GM21423 (cell line): ENCODE measurements around the gene PAX7.
"Not testable (repeated sequence)": the region's sequence is repeated elsewhere in the genome, so short reads cannot be mapped to it uniquely, and the experiment has no call there.

Source experiments
- ATAC-seq: cut with Tn5 transposase; IDR thresholded peaks from one replicate; pipeline ENCODE4 v1.9.1; 2021; ENCODE audit warnings: mild to moderate bottlenecking, moderate library complexity; ENCODE audit not compliant: unreplicated experiment

Gene PAX7

DNA sequence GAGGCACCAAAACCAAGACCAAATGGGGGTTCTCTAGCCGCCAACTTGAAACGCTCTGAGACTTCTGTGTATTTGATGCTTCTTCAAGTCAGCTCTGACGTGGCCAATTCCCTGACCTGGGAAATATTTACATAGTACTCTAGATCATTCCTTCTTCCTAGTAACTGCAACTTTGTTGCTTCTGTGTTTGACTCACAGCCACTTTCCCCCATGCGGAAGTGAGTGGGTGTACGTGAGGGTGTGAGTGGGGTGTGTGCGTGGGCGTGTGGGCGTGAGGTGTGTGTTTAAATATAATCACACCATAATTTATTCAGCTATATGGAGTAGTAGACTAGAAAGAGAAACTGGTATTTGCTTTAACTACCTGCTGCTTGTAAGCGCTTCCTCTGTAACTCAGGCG is 117.8 kb downstream of the PAX7 start:
- no peak for ATAC-seq

DNA sequence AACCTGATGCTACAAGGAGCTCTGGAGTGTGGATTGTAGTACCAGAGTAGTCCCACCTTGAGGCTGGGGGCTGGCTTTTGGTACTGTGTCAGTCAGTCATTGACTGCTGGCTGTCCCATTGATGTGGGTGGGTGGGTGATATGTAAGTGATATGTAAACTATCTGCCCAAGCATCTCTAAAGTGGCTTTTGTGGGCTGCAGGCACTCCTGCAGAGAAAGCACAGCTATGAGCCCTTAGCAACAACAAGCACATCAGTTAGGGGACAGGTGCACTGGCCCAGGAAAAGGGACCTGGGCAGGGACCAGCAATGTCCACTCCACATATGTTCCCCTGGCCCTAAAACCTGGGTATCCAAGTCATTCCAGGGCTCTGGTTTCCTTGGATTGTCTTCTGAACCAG is 118.9 kb downstream of the PAX7 start:
- ATAC-seq = no peak

DNA sequence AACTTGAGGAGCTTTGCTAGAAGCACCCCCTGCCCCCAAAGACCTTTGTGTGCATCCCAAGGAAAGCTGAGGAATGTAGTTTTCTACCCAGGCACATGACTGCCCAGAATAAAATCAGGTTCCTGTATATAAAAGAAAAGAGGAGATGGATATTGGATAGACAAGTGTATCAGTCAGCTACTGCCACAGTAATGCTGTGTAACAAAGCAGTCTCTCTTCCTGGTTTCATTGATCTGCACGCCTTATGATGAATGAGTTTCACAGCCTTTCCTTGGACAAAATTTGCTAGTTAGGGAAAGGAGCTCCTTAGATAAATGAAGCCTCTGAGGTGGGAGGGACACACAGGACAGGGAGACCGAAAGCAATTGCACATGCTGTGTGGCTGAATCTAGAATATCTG is 120.0 kb downstream of the PAX7 start:
- no peak for ATAC-seq

DNA sequence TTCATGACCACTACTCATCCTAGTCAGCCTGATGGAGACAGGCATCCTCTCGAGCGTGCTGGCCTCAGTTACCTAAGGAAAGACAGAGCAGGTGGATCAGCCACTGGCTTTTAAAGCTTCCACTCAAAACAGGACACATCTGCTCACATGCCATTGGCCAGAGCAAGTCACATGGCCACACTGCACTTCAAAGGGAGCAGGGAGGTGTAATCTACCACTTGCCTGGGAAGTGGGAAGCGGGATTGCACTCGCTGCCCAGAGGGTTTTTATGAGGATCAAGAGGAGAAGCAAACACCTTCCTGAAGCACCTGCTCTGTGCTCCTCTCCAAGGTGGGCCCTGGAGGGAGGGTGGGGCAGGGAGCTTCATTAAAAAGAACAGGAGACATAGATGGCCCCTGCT is 120.8 kb downstream of the PAX7 start:
- no peak for ATAC-seq

DNA sequence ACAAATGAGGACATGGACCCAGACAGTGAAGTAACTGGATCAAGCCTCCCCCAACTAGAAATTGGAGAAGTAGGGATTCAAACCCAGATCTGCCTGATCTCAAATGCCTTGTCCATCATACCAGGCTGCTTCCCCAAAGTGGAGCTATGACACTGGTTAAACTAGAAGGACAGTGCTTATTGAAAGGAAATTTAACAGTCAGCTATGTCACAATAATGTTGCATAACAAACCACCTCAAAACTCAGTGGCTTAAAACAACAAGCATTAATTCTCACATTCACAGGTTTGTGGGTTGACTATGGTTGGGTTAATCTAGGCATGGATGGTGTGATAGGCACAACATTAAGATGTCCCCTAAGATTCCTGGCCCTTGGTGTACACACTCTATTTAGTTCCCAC is 121.8 kb downstream of the PAX7 start:
- ATAC-seq = no peak

DNA sequence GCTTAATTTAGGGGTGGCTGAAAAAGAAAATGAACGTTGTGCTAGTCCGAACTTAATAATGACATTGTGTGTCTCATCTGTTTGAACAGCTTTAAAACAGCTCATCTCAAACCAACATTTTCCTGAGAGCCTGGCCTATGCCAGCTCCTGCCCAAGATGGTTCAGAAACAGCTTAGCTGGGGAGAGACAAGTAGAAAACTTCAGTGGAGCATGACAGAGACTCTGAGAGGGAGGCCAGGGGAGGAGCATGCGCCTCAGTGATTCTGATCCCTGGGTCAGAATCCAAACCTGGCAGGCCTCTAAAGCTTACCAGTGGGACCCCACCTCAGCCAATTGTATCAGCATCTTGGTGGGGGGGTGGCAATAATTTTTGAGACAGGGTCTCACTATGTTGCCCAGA is 129.5 kb downstream of the PAX7 start:
- no peak for ATAC-seq

DNA sequence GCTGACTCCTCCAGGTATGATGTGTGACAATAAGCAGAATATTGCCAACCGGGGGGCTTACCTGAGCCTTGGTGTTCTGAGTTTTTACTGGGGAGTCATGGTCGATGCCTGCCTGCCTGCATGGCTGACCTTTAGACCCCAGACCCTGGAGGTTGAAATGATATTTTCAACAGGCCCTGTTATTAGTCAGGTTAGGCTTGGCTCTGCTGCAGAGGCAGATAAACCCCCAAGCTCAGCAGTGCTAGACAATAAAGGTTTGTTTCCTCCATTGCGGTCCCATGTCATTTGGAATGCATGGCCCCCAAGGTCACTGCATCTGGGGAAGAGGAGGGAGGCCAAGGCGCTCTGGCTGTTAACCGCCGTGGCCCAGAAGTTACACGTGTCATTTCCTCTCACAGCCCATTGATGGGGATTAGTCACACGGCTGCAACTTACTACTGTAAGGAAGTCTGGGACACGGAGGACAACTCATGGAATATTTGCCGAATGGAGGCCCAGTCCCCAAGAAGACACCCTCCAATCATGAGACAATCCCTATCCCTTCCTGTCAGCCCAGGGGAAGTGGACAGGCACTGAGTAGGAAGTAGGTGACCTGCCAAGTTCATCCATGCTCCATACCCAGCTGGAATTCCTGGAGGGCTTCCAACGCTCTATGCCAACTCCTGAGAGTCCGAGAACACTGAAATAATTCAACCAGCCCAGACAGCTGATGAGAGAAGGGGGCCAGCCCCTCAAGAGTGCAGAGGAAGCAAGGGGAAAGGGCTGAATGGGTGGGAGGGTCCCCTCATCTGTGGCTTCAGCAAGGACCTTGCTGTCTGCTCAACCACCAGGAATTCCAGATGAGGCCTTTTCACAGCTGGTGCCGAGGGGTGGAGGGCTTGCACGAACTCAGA is 131.5 kb downstream of the PAX7 start:
- no peak for ATAC-seq

DNA sequence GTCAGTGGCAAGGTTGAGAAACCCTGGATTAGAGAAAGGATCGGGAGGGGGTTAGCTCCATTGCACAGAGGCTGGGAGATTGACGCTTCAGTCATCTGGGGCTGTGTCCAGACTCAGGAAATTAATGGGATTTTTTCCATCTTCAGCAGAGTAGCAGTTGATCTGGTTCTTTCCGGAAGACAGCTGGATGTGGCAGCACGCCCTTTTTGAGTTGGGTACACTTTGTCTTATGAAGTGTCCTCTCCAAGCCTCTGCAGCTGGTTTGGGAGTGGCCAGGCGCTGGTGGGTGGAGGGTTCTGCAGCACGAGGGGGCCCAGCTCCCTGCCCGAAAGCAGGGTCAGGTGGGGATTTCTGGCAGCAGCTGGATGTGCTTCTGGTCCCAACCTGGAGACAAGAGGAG is 133.7 kb downstream of the PAX7 start:
- ATAC-seq = no peak

DNA sequence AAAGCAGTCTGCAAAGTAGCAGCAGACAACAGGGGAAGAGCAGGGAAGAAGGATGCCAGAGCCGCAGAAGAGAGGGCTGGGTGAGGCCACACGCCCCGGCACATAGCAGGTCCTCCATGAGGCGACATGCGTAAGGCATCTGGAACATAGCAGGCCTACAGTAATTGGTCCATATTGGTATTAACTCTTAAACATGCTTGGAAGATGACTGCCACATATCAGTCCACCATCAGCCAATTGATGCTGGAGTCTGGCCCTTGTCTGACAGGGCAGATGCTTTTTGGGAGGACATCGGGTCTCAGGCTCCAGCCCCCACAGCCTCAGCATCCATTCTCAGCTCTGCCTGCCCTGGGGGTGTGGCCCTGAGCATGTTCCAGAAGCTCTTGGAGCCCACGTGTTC is 135.1 kb downstream of the PAX7 start:
- no peak for ATAC-seq

DNA sequence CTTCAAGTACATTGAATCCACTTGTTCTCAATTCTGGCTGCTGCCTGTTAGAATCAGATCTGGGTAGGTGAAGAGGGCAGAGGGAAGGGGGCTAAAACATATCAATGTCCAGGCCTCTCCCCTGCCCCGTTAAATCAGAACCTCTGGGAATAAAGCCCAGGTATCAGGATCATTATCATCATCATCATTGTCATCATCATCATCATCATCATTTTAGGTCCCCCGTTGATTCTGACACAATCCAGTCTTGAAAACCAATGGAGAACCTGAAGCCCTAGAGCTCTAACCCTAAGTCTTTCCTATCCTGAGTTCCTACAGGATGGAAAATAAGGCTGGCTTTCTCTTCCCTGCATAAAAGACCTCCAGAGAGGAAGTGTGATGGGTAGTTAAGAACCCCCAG is 135.7 kb downstream of the PAX7 start:
- ATAC-seq = no peak

DNA sequence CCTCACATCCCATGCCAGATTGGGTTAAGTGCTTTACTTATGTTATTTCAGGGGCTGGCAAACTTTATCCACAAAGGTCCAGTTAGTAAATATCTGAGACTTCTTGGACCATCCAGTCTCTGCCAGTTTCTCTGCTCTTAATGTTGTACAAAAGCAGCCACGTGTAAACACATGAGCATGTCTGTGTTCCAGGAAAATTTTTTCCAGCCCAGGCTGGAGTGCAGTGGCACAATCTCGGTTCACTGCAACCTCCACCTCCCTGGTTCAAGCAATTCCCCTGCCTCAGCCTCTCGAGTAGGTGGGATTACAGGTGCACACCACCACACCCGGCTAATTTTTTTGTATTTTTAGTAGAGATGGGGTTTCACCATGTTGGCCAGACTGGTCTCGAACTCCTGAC is 136.9 kb downstream of the PAX7 start:
- ATAC-seq = not testable (repeated sequence)

DNA sequence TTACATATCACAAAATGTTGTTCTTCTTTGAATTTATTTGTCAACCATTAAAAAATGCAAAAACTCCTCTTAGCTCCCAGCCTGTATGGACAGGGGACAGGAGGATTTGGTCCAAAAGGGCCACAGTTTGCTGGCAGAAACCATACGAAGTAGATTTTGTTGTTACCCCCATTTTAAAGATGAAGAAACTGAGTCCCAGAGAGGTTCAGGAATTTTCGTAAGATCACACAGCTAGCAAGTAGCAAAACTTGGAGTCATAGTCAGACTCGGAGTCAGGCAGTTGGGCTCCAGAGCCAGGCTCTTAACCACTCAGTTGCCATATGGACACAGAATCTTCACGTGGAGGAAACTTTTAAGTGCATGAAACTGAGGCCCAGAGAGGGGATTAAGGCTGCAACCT is 137.4 kb downstream of the PAX7 start:
- no peak for ATAC-seq

DNA sequence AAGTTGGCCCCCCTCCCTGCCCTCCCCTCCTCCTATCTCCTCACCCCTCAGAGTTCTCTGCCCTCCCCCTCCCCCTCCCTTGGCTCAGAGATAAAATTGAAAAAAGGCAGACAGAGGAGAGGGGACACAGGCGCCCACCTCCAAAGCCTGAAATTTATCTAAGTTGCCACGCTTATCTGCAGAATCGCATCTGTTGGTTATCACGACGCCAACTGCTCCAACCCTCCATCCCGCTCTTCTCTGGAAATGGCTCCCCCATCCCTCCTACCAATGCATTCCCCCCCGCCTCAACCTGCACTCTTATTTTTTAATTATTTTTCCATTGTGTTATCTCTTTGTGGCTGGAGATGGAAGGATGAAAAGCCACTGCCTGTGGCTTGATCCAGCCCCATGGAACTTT is 138.5 kb downstream of the PAX7 start:
- ATAC-seq = no peak

DNA sequence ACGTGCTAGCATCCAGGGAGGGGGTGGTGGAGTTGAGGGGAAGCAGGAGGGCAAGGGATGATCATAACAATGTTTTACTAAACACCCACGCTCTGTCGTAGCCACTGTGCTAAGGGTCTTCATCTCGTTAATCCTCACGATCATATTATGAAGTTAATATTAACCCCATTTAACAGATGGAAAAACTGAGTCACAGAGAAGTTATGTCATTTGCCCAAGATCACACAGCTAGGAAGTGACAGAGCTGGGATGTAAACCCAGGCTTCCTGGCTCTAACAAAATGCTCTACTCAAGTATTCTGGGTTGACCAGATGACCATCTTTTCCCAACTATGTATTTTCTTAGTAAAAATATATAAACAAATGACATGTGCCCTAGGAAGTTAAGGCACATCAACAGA is 140.2 kb downstream of the PAX7 start:
- ATAC-seq = no peak

DNA sequence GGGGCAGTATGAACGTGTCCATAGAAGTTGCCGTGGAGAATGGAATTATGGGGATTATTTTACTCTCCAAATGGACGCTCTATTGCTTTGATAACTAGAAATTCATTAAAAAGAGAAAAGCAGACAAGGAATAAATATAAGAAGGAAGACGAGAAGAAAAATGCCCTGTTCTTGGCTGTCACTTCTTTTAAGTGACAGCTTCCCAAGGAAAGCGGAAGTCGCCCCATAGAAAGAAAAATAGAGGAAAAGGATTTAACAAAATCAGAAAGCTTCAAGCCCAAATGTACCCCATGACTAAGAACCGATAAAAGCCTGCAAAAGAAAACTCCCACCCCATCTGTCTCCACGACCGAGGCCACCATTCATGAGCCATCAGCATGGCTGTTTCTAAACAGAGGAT is 143.1 kb downstream of the PAX7 start:
- no peak for ATAC-seq

DNA sequence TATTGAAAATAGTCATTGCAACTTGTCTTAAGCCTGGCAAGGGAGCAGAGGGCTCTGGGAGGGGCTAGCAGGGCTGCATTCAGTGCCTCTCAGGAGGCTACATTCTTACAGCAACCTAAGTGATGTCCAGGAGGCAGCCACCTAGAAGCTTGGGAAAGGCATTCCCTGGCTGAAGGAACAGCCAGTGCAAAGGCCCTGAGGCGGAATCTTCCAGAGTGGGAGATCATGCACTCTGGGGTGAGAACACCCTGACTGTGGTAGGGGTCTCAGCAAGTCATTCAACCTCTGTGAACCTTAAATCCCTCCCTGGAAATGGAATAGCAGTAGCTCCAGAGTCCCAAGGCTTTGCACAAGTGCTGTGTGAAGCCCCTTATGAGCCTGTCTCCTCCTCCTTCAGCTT is 144.7 kb downstream of the PAX7 start:
- ATAC-seq = no peak

DNA sequence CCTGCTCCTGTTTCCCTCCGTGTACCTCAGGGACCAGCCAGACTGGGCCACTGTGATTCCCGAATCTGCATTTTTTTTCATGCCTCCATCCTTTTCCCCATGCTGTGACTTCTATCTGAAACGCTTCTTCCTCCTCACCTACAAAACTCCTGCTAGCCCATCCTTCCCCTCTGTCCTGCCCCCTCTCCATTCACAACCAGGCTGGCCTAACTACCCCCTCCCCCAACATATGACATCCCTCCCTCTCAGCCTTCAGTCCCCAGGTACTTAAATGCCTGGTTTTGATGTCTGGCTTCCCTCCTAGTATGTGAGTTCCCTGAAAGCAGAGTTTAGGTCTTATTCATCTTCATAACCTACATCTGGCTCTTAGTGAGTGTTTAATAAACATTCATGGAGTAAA is 146.1 kb downstream of the PAX7 start:
- no peak for ATAC-seq

DNA sequence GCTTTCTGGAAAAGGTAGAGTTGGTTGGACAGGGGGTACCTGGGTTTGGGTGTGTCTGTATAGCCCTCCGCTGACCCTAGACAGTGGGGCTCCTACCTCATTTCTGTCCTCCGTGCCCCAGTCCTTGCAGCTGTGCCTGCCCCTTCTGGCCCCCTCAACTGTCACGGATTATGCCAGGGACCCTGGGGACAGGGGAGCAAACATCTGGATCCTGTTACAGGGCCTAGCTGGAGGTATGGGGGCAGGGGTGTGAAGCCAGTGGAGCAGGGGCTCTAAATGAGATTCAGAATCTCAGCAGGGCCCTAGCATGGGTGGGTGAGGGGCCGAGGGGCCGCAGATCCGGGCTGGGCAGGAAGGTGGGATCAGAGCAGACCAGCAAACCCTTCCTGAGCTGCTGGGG is 147.8 kb downstream of the PAX7 start:
- ATAC-seq = no peak

DNA sequence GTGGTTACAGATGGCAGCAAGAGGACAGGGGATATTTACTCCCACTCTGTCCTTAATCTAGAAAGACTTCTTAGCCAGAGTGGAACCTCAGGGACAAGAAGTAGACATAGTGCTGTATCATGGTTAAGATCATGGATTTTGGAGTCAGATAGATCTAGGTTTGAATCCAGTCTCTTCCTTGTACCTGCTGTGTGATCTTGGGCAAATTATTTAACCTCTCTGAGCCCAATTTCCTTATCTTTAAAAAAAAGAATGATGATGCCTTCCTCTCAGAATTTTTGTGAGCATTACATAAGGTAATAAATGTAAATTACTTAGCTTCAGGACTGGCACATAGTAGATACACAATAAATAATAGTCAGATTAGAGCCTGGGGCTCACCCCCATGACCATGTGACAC is 150.4 kb downstream of the PAX7 start:
- no peak for ATAC-seq

DNA sequence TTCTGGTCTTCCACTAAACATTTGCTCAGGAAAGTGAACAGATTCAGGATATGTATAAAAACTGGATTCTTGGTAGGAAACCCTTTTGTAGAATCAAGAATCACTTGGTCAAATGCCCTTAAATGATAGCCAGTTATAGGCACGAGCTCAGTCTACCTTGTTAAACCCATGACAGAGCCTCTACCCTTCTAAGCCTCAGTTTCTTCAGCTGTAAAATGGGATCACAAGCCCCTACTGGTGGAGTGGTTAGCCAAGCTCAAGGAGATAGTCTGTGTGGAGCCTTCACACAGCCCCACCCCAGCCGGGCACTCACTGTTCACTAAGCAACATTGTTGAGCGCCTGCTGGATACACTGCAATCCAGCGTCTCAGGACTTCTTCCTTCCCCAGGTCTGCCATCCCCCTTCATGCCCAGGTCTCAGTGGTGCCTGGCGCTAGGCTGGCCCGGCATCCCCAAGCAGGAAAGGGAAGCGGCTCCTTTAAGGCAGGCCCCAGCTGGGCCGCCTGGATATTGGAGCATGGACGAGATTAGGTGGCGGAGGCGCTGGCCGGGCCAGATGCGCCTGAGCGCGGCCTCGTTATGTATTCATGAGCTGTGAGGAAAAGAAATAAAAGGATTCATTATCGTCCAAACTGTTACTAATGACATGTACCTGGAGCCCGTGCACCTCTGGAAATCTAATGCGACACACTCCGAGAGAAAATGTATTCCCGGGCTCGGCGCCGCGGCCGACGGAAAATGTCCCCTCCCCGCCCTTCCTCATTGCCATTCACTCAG is 153.2 kb downstream of the PAX7 start:
- ATAC-seq = no peak

DNA sequence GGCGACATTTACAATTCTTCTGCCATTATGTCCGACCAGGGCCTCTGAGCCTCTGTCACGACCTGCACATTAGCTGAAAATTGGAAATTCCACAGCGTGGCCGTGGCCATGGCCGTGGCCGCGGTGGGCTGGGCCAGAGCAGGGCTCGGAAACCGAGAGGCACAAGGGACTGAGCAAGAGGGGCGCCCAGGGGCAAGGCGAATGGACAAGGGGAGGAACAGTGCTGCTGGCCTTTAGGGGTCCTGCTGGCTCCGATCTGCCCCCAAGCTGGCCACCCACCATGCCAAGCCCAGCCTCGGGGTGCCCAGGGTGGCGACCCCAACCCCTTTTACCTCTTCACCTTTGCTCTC is 153.8 kb downstream of the PAX7 start:
- no peak for ATAC-seq

DNA sequence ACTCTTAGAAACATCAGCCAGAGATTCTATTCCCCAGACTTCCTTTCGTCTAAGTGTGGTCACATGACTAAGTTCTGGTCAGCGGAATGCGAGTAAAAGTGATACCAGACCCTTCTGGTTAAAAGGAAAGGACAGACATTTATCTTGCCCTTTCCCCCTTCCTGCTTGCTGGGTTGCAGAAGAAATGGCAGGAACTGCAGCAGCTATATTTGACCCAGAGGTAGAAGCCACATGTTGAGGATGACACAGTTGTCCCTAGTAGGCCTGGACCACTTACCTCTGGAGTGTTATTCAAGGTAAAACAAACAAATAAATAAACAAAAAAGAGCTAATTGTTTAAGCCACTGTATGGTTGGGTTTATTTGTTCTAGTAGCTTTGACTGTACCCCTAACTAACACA is 155.5 kb downstream of the PAX7 start:
- ATAC-seq = no peak
